Upper lobe of left lung (tissue), 4 donors: ENCODE data around the gene TMEM245.

Experiments
- CTCF ChIP-seq, 6 experiments: fragments of 450-650 bp in 4 of 6; fragments of 200-600 bp in 2 of 6; sonication (generic) in 2 of 6; IDR thresholded peaks; one replicate each; pipeline ENCODE4 v1.5.1; 2016 to 2019; ENCODE audit warnings: antibody characterized with exemption in 6 of 6
- POLR2A ChIP-seq, 4 donors: fragments of 450-650 bp; IDR thresholded peaks; one replicate each; pipeline ENCODE4 v1.5.1; 2016 to 2017; ENCODE audit warnings: antibody characterized with exemption in 4 of 4, mild to moderate bottlenecking in 2 of 4
- POLR2AphosphoS5 ChIP-seq, 2 donors: sonication (generic); formaldehyde crosslinking; IDR thresholded peaks; one replicate each; pipeline ENCODE4 v1.5.1; 2017; ENCODE audit warnings: antibody characterized with exemption in 2 of 2

- TF ChIP-seq POLR2AphosphoS5 (IDR thresholded peaks at IDR 0.05) (peak in 1 of 2 donors; percentile 15), CTCF (IDR thresholded peaks at IDR 0.05) (no peak), POLR2A (IDR thresholded peaks at IDR 0.05) (no peak)
Measured at GRCh38 chr9:109035684-109036423, 83.9 kb downstream of the TMEM245 start.
